Subcutaneous adipose tissue (tissue), 4 donors: ENCODE results near the gene RNF135. TPM values are rescaled to one million over a fixed set of nuclear protein-coding genes. Genes with fewer than 3 reads are reported as not detected.

Experiments
- CTCF ChIP-seq: fragments of 450-650 bp; IDR thresholded peaks from one replicate; pipeline ENCODE4 v1.5.1; 2016; ENCODE audit warnings: low read depth, mild to moderate bottlenecking, control low read depth, antibody characterized with exemption, moderate library complexity
- total RNA-seq, 4 donors: library from RNA; depleted of rRNA; stranded (reverse); fragments of >200 nt; gene quantifications; one replicate each; pipeline ENCODE4 v1.1.0, GENCODE V29; 2016

Gene RNF135
- total RNA-seq, 4 donors from 2014 or later, result 20.7 to 55.4 (median 42.9) TPM

- TF ChIP-seq CTCF, result no peak
These were observed 41.7 kb upstream of the RNF135 start for GRCh38 chr17:30929081-30929633.

DNA sequence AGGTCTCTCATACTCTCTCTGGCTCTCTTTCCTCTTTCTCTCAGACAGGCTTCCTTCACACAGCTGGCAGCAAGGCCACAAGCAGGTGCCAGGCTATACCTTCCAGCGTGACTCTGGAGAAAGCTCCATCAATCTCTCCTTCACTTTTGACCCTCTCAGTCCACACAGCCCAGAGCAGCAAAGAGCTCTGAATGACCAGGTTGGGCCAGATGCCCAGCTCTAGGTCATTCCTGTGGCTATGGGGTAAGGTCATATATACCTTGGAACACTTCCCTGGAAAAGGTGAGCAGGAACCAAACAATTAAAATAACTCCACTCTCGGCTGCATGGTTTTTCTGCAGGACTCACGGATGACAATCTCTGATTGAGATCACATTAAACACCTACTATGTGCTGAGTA, 40.3 kb upstream of the RNF135 start:
- no peak for TF ChIP-seq CTCF

DNA sequence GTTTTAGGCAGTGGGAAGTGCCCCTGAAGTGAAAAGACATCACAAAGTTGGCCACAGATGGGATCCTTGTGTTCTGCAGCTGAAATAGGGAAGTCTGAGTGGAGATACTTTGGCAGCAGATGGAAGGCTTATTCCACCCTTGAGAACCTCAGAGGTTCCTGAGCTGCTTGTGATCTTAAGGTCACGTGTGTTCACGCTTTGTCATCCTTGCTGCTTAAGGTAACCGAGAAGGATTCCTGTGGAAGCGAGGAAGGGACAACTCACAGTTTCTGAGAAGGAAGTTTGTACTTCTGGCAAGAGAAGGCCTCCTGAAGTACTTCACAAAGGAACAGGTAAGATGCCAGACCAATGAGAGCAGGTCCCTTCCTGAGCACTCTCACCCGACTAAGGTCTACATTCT, 36.9 kb upstream of the RNF135 start:
- no peak for TF ChIP-seq CTCF

DNA sequence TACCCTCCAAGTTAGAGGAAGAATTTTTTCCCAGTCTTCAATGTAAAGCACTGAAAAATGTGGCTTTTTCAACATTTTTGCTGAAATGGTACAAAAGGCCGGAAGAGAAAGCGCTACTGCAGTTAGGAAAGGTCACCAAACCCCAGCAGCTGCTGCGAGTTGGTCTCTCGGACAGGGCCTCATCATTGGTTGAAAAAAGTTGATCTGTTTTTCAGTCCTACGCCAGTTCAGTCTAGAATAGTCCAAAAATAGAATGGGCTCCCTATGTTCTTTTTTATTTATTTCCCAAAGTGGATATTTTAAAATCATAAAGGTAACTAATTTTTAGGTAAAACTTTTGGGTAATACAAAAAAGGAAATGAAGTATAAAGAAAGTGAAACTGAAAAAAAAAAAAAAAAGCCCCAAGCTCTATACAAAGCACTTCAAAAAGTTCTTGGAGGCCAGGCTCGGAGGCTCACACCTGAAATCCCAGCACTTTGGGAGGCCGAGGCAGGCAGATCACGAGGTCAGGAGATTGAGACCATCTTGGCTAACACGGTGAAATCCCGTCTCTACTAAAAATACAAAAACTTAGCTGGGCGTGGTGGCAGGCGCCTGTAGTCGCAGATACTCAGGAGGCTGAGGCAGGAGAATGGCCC, 31.7 kb upstream of the RNF135 start:
- TF ChIP-seq CTCF, result no peak

GRCh38 chr17:30942308-30943079, 28.3 kb upstream of the RNF135 start:
- TF ChIP-seq CTCF, result no peak

- TF ChIP-seq CTCF, result no peak
These were observed 23.0 kb upstream of the RNF135 start for GRCh38 chr17:30947796-30948195.

- no peak for TF ChIP-seq CTCF
These were observed 20.6 kb upstream of the RNF135 start for GRCh38 chr17:30950189-30950588.
